GM12878 (cell line): ENCODE results near the gene NDUFA5. TPM values are rescaled to one million over a fixed set of nuclear protein-coding genes. Genes with fewer than 3 reads are reported as not detected.

Experiments used
- ATF3 ChIP-seq: IDR thresholded peaks from 2 replicates; pipeline ENCODE4 v1.6.1; 2011; ENCODE audit warnings: low read depth, mild to moderate bottlenecking, low read length, moderate library complexity, borderline replicate concordance; ENCODE audit errors: extremely low read depth
- BMI1 ChIP-seq: fragments of 450-650 bp; IDR thresholded peaks from 2 replicates; pipeline ENCODE4 v1.6.1; 2016; ENCODE audit warnings: mild to moderate bottlenecking, moderate library complexity, borderline replicate concordance
- EED ChIP-seq: sonication (generic); IDR thresholded peaks from 2 replicates; pipeline ENCODE4 v1.6.1; 2016; ENCODE audit warnings: antibody characterized with exemption, low read depth
- IKZF2 ChIP-seq, 2 experiments: fragments of 450-650 bp; IDR thresholded peaks; 2 replicates each; pipeline ENCODE4 v1.6.1; 2017; ENCODE audit warnings: mild to moderate bottlenecking in 2 of 2, moderate library complexity in 2 of 2
- JUND ChIP-seq: IDR thresholded peaks from 2 replicates; pipeline ENCODE4 v1.6.1; 2012; ENCODE audit warnings: low read depth, mild to moderate bottlenecking, low read length, improper control_type of control experiment, moderate library complexity
- MXI1 ChIP-seq: fragments of 150-350 bp; IDR thresholded peaks from 2 replicates; pipeline ENCODE4 v1.6.1; 2011; ENCODE audit warnings: low read depth, mild to moderate bottlenecking, inconsistent platforms, low read length, improper control_type of control experiment
- NBN ChIP-seq: fragments of 450-650 bp; IDR thresholded peaks from 2 replicates; pipeline ENCODE4 v1.6.1; 2016
- NFXL1 ChIP-seq: fragments of 450-650 bp; IDR thresholded peaks from 2 replicates; pipeline ENCODE4 v1.6.1; 2017; ENCODE audit warnings: antibody characterized with exemption, mild to moderate bottlenecking, borderline replicate concordance
- NFYA ChIP-seq: IDR thresholded peaks from 2 replicates; pipeline ENCODE4 v1.6.1; 2011; ENCODE audit warnings: low read depth, mild to moderate bottlenecking, low read length, improper control_type of control experiment, borderline replicate concordance
- NR2C1 ChIP-seq: fragments of 450-650 bp; IDR thresholded peaks from 2 replicates; pipeline ENCODE4 v1.6.1; 2017; ENCODE audit warnings: antibody characterized with exemption, mild to moderate bottlenecking, moderate library complexity
- NR2F1 ChIP-seq: fragments of 450-650 bp; conservative IDR thresholded peaks from 2 replicates; pipeline ENCODE4 v1.6.1; 2017; ENCODE audit warnings: mild to moderate bottlenecking
- PBX3 ChIP-seq: IDR thresholded peaks from 2 replicates; pipeline ENCODE4 v1.6.1; 2011; ENCODE audit warnings: mild to moderate bottlenecking, low read depth, low read length, moderate library complexity; ENCODE audit not compliant: insufficient replicate concordance
- RBBP5 ChIP-seq: fragments of 200-600 bp; sonication (generic); conservative IDR thresholded peaks from 2 replicates; pipeline ENCODE4 v1.6.1; 2016
- SIX5 ChIP-seq: IDR thresholded peaks from 2 replicates; pipeline ENCODE4 v1.6.1; 2011; ENCODE audit warnings: mild to moderate bottlenecking, low read depth, low read length, moderate library complexity; ENCODE audit not compliant: severe bottlenecking
- SMAD1 ChIP-seq: fragments of 450-650 bp; IDR thresholded peaks from 2 replicates; pipeline ENCODE4 v1.6.1; 2018; ENCODE audit warnings: mild to moderate bottlenecking, low read depth; ENCODE audit not compliant: partially characterized antibody
- SMAD5 ChIP-seq: IDR thresholded peaks from 2 replicates; pipeline ENCODE4 v1.6.1; 2016; ENCODE audit warnings: antibody characterized with exemption, low read depth
- SP1 ChIP-seq: IDR thresholded peaks from one replicate; pipeline ENCODE4 v1.6.1; 2011; ENCODE audit warnings: low read depth, low read length
- SREBF2 ChIP-seq: IDR thresholded peaks from 2 replicates; pipeline ENCODE4 v1.6.1; 2012; ENCODE audit warnings: mild to moderate bottlenecking, low read length
- TAF1 ChIP-seq: IDR thresholded peaks from 2 replicates; pipeline ENCODE4 v1.6.1; 2011; ENCODE audit warnings: mild to moderate bottlenecking, low read depth, low read length, borderline replicate concordance
- YBX1 ChIP-seq: fragments of 450-650 bp; IDR thresholded peaks from 2 replicates; pipeline ENCODE4 v1.6.1; 2016; ENCODE audit warnings: antibody characterized with exemption
- YY1 ChIP-seq: IDR thresholded peaks from 2 replicates; pipeline ENCODE4 v1.6.1; 2011; ENCODE audit warnings: low read depth, mild to moderate bottlenecking, low read length
- ZNF384 ChIP-seq: IDR thresholded peaks from 2 replicates; pipeline ENCODE4 v1.6.1; 2012; ENCODE audit warnings: low read depth, mild to moderate bottlenecking, low read length, improper control_type of control experiment, borderline replicate concordance
- polyA plus RNA-seq, 11 experiments: library from polyadenylated mRNA; depleted of rRNA in 4 of 11; unstranded in 6 of 11; stranded (reverse) in 5 of 11; fragments of >200 nt; fragmentation: Nextera tagmentation in 4 of 11; fragmentation: Illumina TruSeq in 1 of 11; extraction: Ambion mirVana in 4 of 11; extraction: Trizol in 1 of 11; gene quantifications; 1 replicate in 1 of 11; 2 replicates in 10 of 11; pipeline versions ENCODE4 v1.2.1 to v1.2.3, GENCODE V29; 2011 to 2016; ENCODE audit warnings: inconsistent platforms in 2 of 11, missing spikeins in 2 of 11, low read depth in 1 of 11
- total RNA-seq, 4 experiments: library from RNA; depleted of rRNA in 3 of 4; stranded (reverse); fragments of >200 nt in 3 of 4; fragmentation: Illumina TruSeq in 1 of 4; extraction: Trizol in 1 of 4; gene quantifications; 2 replicates each; pipeline versions ENCODE4 v1.2.1 to v1.2.3, GENCODE V29; 2013 to 2021
- TF ChIP-seq, protein P1 (sequence below): fragments of 450-650 bp; IDR thresholded peaks from 2 replicates; pipeline ENCODE4 v1.6.1; 2016; ENCODE audit warnings: mild to moderate bottlenecking
- TF ChIP-seq, protein P2 (sequence below): fragments of 450-650 bp; IDR thresholded peaks from 2 replicates; pipeline ENCODE4 v1.6.1; 2016; ENCODE audit warnings: mild to moderate bottlenecking
- TF ChIP-seq, protein P3 (sequence below): fragments of 450-650 bp; IDR thresholded peaks from 2 replicates; pipeline ENCODE4 v1.6.1; 2014; ENCODE audit warnings: mild to moderate bottlenecking

NDUFA5 gene
- total and polyA plus RNA-seq, 10 of the 15 experiments (the other 5 are each of a cell fraction or from before 2014, with no cell fraction given) = 51.0 to 209 (median 86.9) TPM

DNA sequence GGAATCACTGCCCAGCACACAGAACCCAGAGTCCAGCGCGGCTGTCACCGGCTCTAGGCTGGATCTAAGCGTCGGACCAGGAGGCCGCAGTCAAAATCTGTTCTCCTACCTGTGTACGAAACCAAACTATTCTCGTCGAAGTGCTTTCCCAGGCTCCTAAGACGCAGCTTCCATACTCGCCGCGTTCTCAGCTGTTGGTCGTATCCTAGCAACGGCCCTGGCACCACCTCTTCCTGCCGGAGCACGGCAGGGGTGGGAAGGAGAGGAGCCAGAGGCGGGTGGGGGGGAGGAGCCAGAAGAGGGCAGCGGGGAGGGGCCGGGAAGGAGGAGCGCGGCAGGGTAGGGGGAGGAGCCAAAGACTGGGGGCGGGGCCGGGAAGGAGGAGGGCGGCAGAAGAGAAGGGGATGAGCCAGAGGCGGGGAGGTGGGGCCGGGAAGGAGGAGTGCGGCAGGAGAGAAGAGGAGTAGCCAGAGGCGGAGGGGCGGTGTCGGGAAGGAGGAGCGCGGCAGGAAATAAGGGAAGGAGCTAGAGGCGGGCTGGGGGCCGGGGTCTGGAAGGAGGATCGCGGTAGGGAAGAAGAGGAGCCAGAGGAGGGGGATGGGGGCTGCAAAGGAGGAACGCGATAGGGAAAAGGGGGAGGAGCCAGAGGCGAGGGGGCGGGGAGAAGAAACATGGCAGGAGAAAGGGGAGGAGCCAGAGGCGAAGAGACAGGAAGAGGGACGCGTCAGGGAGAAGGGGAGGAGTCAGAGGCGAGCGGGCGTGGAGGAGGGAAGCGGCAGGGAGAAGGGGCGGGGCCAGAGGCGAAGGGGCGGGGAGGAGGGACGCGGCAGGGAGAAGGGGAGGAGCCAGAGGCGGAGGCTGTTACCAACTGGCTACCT is 23.0 kb downstream of the NDUFA5 start, which contains the start of gene IQUB (continued):
- TF ChIP-seq, protein P1, sequence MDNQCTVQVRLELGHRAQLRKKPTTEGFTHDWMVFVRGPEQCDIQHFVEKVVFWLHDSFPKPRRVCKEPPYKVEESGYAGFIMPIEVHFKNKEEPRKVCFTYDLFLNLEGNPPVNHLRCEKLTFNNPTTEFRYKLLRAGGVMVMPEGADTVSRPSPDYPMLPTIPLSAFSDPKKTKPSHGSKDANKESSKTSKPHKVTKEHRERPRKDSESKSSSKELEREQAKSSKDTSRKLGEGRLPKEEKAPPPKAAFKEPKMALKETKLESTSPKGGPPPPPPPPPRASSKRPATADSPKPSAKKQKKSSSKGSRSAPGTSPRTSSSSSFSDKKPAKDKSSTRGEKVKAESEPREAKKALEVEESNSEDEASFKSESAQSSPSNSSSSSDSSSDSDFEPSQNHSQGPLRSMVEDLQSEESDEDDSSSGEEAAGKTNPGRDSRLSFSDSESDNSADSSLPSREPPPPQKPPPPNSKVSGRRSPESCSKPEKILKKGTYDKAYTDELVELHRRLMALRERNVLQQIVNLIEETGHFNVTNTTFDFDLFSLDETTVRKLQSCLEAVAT = 0 out of 2 replicates have a peak, but pooled peaks have one; percentile 65
- TF ChIP-seq BMI1 = peak; percentile 90
- TF ChIP-seq IKZF2 (IDR thresholded peaks at IDR 0.05) = peak; percentile 91 to 92
- no peak for TF ChIP-seq TAF1
- TF ChIP-seq RBBP5 = no peak
- no peak for TF ChIP-seq NR2C1
- TF ChIP-seq SMAD5 = no peak
- peak; percentile 52 for TF ChIP-seq SP1
- TF ChIP-seq YBX1 = no peak
- TF ChIP-seq NR2F1 = no peak
- peak; percentile 56 for TF ChIP-seq SMAD1
- TF ChIP-seq, protein P2, sequence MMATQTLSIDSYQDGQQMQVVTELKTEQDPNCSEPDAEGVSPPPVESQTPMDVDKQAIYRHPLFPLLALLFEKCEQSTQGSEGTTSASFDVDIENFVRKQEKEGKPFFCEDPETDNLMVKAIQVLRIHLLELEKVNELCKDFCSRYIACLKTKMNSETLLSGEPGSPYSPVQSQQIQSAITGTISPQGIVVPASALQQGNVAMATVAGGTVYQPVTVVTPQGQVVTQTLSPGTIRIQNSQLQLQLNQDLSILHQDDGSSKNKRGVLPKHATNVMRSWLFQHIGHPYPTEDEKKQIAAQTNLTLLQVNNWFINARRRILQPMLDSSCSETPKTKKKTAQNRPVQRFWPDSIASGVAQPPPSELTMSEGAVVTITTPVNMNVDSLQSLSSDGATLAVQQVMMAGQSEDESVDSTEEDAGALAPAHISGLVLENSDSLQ = peak; percentile 72
- TF ChIP-seq, protein P3, sequence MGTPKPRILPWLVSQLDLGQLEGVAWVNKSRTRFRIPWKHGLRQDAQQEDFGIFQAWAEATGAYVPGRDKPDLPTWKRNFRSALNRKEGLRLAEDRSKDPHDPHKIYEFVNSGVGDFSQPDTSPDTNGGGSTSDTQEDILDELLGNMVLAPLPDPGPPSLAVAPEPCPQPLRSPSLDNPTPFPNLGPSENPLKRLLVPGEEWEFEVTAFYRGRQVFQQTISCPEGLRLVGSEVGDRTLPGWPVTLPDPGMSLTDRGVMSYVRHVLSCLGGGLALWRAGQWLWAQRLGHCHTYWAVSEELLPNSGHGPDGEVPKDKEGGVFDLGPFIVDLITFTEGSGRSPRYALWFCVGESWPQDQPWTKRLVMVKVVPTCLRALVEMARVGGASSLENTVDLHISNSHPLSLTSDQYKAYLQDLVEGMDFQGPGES = no peak
- TF ChIP-seq NBN = peak; percentile 95
- TF ChIP-seq SREBF2 = no peak
- TF ChIP-seq NFXL1 = no peak
- TF ChIP-seq EED = peak; percentile 75
- peak; percentile 22 for TF ChIP-seq PBX3
- no peak for TF ChIP-seq SIX5
- peak; percentile 22; the same call in 1 of the 2 replicates for TF ChIP-seq MXI1
- TF ChIP-seq YY1 = peak; percentile 73; the same call in 1 of the 2 replicates
- no peak for TF ChIP-seq ZNF384
- no peak for TF ChIP-seq NFYA
- TF ChIP-seq JUND = no peak
- TF ChIP-seq ATF3 = no peak
